GM18868 (cell line): ENCODE data around the gene RNF144A.
"Not testable (repeated sequence)": the region's sequence is repeated elsewhere in the genome, so short reads cannot be mapped to it uniquely, and the experiment has no call there.

Experiments
- ATAC-seq: cut with Tn5 transposase; IDR thresholded peaks from one replicate; pipeline ENCODE4 v1.9.1; 2021; ENCODE audit warnings: mild to moderate bottlenecking, moderate library complexity; ENCODE audit not compliant: unreplicated experiment

RNF144A gene

GRCh38 chr2:6995391-6996097 lies 78.3 kb downstream of the RNF144A start:
- no peak for ATAC-seq

DNA sequence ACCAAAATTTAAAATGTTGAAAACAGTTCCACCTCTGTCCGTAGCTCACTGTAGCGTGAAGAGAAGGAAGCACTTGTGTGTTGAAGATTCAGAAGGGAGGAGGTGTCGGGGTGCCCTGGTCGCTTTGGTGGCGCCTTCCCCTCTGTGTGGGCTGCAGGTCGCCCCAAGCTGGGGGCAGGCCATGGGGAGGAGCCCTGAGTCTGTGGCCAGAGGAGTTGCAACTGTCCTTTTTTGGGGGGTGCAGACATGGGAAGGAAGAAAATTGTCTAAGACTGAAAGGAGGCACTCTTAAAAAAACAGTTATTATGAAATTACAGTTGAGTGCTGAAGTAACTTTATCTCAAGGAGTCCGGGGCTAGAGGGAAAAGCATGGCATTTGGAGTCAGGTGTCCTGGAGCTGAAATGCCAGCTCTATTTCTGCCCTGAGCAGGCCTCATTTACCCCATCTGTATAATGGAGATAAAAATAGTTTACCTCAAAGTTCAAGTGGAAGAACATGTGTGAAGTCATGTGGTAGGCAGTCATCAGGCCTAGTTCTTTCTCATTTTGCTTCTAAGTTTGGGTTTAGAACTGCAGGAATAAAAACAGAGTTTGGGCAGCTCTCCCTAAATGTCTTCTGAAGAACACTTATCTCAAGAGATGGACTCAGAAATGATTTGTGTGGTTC lies 82.1 kb downstream of the RNF144A start:
- ATAC-seq: peak; percentile 92

DNA sequence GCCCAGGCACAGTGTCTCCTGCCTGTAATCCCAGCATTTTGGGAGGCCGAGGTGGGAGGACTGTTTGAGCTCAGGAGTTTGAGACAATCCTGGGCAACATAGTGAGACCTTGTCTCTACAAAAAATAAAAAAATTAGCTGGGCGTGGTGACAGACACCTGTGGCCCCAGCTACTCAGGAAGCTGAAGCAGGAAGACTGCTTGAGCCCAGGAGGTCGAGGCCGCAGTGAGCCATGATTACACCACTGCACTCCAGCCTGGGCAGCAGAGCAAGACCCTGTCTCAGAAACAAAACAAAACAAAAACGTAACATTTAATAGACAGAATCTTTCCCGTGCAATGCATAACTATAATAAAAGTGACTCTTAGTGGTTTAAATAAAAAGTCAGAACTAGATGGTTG lies 84.2 kb downstream of the RNF144A start:
- not testable (repeated sequence) for ATAC-seq

DNA sequence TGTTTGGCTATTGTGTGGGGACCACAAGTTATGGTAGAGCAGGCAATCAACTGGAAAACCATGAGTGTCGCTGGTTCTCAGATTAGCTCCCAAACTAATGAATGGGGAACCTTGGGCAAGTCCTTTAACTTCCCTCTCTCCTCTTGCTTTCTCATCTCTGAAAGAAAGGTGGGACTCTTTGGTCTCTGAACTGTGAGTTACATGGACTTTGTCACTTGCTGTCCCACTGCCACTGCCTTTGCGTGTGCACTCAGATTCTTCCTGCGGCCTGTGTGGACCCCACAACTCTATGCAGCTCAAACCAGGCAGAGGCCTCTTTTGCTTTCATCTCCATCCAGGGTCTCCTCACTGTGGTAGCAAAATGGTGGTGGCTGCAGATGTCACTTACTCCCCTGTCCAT lies 86.7 kb downstream of the RNF144A start:
- no peak for ATAC-seq

GRCh38 chr2:7004636-7005035 lies 87.4 kb downstream of the RNF144A start:
- peak; percentile 30 for ATAC-seq

GRCh38 chr2:7007488-7007845 lies 90.3 kb downstream of the RNF144A start:
- peak; percentile 32 for ATAC-seq

DNA sequence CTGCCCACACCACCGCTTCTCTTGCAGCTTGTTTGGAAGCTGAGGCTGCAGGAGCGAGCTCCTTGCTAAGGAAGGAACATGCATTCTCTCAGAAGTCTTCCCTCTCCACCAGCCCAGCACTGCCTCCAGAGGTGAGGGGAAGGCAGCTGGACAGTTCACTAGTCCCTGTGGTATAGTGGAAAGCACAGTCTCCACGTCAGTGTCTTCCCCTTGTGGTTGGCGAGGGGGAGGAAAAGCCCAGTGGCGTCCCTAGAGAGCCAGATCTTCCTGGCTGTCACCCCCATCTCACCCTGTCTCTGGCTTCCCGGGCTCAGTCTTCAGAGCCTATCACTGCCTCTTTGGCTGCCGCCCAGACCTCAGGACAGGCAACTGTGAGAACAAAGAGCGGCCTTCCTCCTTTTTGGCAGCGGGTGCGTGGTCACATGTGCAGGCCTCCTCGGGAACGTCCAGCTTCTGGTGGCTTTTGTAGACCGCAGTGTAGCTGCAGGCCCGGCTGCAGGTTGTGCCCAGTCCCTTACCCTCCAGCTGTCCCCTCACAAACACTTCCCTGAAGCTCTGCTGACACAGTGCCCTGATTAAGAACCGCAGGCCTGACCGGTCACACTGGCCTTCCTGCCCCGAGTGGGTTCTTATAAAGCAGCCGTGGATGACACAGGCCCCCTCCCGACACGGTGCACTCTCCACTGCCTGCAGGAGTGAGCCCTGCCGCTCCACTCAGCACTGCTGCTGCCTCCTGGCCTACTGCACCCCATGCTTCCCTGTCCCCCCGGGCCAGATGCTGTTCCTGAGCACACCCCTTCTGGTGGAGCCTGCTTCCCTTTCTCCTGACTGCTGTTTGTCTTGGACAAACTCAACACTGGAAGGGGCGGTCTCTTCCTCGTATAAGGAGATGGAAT lies 90.9 kb downstream of the RNF144A start:
- peak; percentile 48 for ATAC-seq

- ATAC-seq: no peak
These were observed 92.1 kb downstream of the RNF144A start for GRCh38 chr2:7009207-7009911.

- no peak for ATAC-seq
These were observed 93.3 kb downstream of the RNF144A start for GRCh38 chr2:7010391-7011054.

DNA sequence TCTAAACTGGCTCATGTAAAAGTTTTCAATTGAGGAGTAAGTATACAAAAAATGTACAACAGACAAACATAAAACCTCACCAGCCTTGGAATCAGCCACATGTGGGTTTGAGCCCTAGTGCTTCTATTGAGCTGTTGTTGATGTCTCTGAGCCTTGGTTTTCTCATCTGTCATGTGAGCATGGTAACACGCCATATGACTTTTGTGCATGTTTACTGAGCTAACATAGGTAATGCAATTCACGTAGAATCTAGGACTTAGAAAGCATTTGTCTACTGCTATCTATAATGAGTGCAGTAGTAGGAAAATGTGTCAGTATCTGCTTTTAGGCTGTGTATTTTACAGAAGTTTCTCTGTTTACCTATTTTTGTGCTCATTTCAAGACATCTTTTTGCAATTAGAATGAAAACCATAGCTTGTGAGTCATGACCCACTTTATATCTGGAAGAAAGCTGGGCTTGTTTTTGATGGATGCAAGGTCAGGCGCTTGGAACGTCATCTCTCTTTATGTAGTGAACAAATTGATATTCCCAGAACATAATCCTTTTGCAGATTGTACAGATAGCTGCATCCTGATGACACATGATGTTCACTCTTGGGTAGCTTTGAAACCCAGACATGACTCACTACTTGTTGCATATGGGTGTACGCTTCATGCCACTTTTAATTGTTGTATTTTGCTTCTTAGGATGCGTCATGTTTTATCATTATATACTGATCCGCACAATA lies 94.3 kb downstream of the RNF144A start:
- no peak for ATAC-seq

GRCh38 chr2:7012141-7012764 lies 95.0 kb downstream of the RNF144A start:
- ATAC-seq: no peak

- peak; percentile 46 for ATAC-seq
These were observed 96.4 kb downstream of the RNF144A start for GRCh38 chr2:7013471-7014160.

DNA sequence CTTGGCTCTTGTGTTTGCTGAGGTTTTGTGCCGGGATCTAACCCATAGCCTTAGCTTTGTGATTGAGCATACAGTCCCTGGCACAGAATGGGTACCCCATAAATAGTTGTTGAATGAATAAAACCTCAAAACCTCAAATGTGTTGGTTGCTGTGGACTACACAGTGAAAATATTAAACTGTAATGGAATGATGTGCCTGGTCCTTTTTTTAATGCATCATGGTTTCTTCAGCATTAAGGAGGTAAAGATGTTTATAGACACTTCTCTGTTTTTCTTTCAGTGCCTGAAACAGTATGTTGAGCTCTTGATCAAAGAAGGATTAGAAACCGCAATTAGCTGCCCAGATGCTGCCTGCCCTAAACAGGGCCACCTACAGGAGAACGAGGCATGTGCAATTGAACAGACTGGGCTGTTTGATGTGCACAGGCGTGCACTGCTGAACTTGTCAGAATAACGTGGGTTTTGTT lies 97.0 kb downstream of the RNF144A start:
- ATAC-seq: peak; percentile 88

GRCh38 chr2:7015007-7015950 lies 98.1 kb downstream of the RNF144A start:
- ATAC-seq: no peak

- ATAC-seq: no peak
These were observed 98.9 kb downstream of the RNF144A start for GRCh38 chr2:7016148-7016547.

DNA sequence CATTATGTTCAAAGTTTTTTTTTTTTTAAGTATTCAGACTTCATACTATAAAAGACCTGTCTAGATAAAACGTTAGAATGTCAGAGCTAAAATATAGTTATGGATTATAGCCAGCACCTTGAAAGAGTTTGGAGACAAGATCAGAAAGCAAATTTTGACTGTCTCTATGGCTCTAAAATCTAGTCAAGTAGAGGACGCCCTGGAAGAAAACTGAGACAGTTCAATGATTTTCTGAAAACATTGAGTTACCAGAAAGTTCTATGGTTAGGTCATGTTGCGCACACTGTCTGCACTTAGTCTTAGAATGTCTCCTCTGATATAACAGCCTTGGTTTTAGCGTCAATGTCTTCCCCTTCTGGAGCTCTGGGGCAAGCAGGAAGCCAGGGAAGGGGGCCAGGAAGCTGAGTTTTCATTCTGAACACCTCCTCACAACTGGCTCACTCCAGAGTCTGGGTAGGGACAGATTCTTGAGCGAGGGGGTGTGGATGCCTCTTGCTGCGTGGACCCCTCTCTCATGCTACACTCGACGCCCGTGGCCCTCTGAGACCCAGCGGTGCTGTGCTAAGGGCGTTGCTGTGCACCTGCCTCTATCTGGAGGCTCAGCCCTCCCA lies 99.5 kb downstream of the RNF144A start:
- no peak for ATAC-seq

- no peak for ATAC-seq
These were observed 100.6 kb downstream of the RNF144A start for GRCh38 chr2:7017671-7018281.
